Measurements from ENCODE around the gene CYB561. TPM values are rescaled to one million over a fixed set of nuclear protein-coding genes. Genes with fewer than 3 reads are reported as not detected.

Gene CYB561
- total RNA-seq, 1 experiment from 2014 or later: 125 TPM

GRCh38 chr17:63398680-63399079 lies 47.4 kb downstream of the CYB561 start:
- Histone ChIP-seq H3K9ac (ENCODE audit: low read length) (no peak overlapping the region), H3K79me2 (ENCODE audit: low read length) (no peaks in the 10 kb centered on the region), H3K4me2 (ENCODE audit: low read length) (no peak overlapping the region), H3K27ac (ENCODE audit: low read length) (no peak overlapping the region), H3F3A (ENCODE audit: low read length, unreplicated experiment) (no peaks in the 10 kb centered on the region), H3K4me3 (ENCODE audit: low read length) (no peak overlapping the region), H3K27me3 (ENCODE audit: low read length) (no peaks in the 10 kb centered on the region), H3K9me2 (replicated peaks; ENCODE audit: low read length) (no peaks in the 10 kb centered on the region), H3K4me1 (ENCODE audit: insufficient read depth, low read length) (no peaks in the 10 kb centered on the region), H3K9me3 (ENCODE audit: low read length) (no peaks in the 10 kb centered on the region), H3K36me3 (ENCODE audit: low read depth, low read length) (0 out of 2 replicates have a peak, but pooled peaks cover 3% of the 10 kb centered on the region), H4K20me1 (ENCODE audit: low read length) (no peaks in the 10 kb centered on the region), H2AFZ (ENCODE audit: low read length) (no peak overlapping the region)
- ChIA-PET CTCF (no interaction called here), POLR2A (ENCODE audit: unreplicated experiment) (no interaction called here)
- intact Hi-C loops (cut with micrococcal nuclease): loop anchor here (2.0 kb wide), 1 partner anchor 276 kb away; no protein-coding TSS in a partner anchor
- ATAC-seq (no peak), DNase-seq (no peak)
- no TSS peak for BruUV-seq (replicated peaks)
- no peak for TF ChIP-seq CTCF (conservative IDR thresholded peaks at IDR 0.05; ENCODE audit: low read depth, low read length)
- no peak for TF ChIP-seq EZH2phosphoT487 (IDR thresholded peaks at IDR 0.05; ENCODE audit: borderline replicate concordance, low read length)
- no peak for TF ChIP-seq EZH2 (IDR thresholded peaks at IDR 0.05; ENCODE audit: low read length, unreplicated experiment)

- H4K20me1 ChIP-seq (ENCODE audit: low read length): no peaks in the 10 kb centered on the region
- no peaks in the 10 kb centered on the region for H3K79me2 ChIP-seq (ENCODE audit: low read length)
- ChIA-PET POLR2A (ENCODE audit: unreplicated experiment) (no interaction called here), CTCF (no interaction called here)
- no peak for TF ChIP-seq CTCF (conservative IDR thresholded peaks at IDR 0.05; ENCODE audit: low read depth, low read length)
- no peak for TF ChIP-seq EZH2 (IDR thresholded peaks at IDR 0.05; ENCODE audit: low read length, unreplicated experiment)
- TF ChIP-seq EZH2phosphoT487 (IDR thresholded peaks at IDR 0.05; ENCODE audit: borderline replicate concordance, low read length): no peak
- H3K4me3 ChIP-seq (ENCODE audit: low read length): no peak overlapping the region
- no peak for DNase-seq
- no peaks in the 10 kb centered on the region for H3K9me3 ChIP-seq (ENCODE audit: low read length)
- no peak overlapping the region for H3K9ac ChIP-seq (ENCODE audit: low read length)
- H3K4me1 ChIP-seq (ENCODE audit: insufficient read depth, low read length): no peaks in the 10 kb centered on the region
- no peaks in the 10 kb centered on the region for H3K27me3 ChIP-seq (ENCODE audit: low read length)
- ATAC-seq: no peak
- no TSS peak for BruUV-seq (replicated peaks)
- 0 out of 2 replicates have a peak, but pooled peaks cover 7% of the 10 kb centered on the region for H3K36me3 ChIP-seq (ENCODE audit: low read depth, low read length)
- H3K9me2 ChIP-seq (replicated peaks; ENCODE audit: low read length): no peaks in the 10 kb centered on the region
- no peak overlapping the region for H3K27ac ChIP-seq (ENCODE audit: low read length)
- H3K4me2 ChIP-seq (ENCODE audit: low read length): no peak overlapping the region
- intact Hi-C loops (cut with micrococcal nuclease): no loop called here
- H2AFZ ChIP-seq (ENCODE audit: low read length): no peak overlapping the region
- H3F3A ChIP-seq (ENCODE audit: low read length, unreplicated experiment): no peaks in the 10 kb centered on the region
These were observed 50.9 kb downstream of the CYB561 start for GRCh38 chr17:63395075-63395805.

GRCh38 chr17:63390090-63390489 lies 56.0 kb downstream of the CYB561 start:
- Histone ChIP-seq H3K9ac (ENCODE audit: low read length) (no peak overlapping the region), H3K27ac (ENCODE audit: low read length) (no peak overlapping the region), H3K4me3 (ENCODE audit: low read length) (no peak overlapping the region), H3K79me2 (ENCODE audit: low read length) (no peaks in the 10 kb centered on the region), H3K36me3 (ENCODE audit: low read depth, low read length) (0 out of 2 replicates have a peak, but pooled peaks cover 7% of the 10 kb centered on the region), H3F3A (ENCODE audit: low read length, unreplicated experiment) (no peaks in the 10 kb centered on the region), H3K9me2 (replicated peaks; ENCODE audit: low read length) (no peaks in the 10 kb centered on the region), H3K4me1 (ENCODE audit: insufficient read depth, low read length) (no peaks in the 10 kb centered on the region), H4K20me1 (ENCODE audit: low read length) (no peaks in the 10 kb centered on the region), H3K4me2 (ENCODE audit: low read length) (no peak overlapping the region), H3K27me3 (ENCODE audit: low read length) (no peaks in the 10 kb centered on the region), H2AFZ (ENCODE audit: low read length) (no peak overlapping the region), H3K9me3 (ENCODE audit: low read length) (no peaks in the 10 kb centered on the region)
- ChIA-PET CTCF (no interaction called here), POLR2A (ENCODE audit: unreplicated experiment) (no interaction called here)
- DNase-seq (no peak), ATAC-seq (no peak)
- TF ChIP-seq CTCF (conservative IDR thresholded peaks at IDR 0.05; ENCODE audit: low read depth, low read length): no peak
- no peak for TF ChIP-seq EZH2phosphoT487 (IDR thresholded peaks at IDR 0.05; ENCODE audit: borderline replicate concordance, low read length)
- TF ChIP-seq EZH2 (IDR thresholded peaks at IDR 0.05; ENCODE audit: low read length, unreplicated experiment): no peak
- intact Hi-C loops (cut with micrococcal nuclease): no loop called here
- BruUV-seq (replicated peaks): no TSS peak
